ENCODE measurements around the gene SRGAP3.

DNA sequence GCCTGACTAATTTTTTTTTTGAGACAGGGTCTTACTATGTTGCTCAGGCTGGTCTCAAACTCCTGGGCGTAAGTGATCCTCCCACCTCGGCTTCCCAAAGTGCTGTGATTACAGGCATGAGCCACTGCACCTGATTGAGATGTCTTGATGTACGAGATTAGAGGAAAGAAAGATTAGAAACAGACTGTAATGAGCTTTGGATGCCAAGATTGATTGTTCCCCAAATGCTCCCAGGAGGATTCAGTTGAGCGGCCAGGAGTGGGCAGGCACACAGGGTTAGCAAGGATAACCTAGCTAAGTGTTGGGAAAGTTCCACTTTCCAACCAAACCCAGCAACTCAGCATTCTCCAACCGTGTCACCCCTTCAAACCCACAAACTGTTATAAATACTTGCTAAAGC is 63.7 kb downstream of the SRGAP3 start:
- TF ChIP-seq, protein P1, sequence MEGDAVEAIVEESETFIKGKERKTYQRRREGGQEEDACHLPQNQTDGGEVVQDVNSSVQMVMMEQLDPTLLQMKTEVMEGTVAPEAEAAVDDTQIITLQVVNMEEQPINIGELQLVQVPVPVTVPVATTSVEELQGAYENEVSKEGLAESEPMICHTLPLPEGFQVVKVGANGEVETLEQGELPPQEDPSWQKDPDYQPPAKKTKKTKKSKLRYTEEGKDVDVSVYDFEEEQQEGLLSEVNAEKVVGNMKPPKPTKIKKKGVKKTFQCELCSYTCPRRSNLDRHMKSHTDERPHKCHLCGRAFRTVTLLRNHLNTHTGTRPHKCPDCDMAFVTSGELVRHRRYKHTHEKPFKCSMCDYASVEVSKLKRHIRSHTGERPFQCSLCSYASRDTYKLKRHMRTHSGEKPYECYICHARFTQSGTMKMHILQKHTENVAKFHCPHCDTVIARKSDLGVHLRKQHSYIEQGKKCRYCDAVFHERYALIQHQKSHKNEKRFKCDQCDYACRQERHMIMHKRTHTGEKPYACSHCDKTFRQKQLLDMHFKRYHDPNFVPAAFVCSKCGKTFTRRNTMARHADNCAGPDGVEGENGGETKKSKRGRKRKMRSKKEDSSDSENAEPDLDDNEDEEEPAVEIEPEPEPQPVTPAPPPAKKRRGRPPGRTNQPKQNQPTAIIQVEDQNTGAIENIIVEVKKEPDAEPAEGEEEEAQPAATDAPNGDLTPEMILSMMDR (IDR thresholded peaks at IDR 0.05 in 2 of 3, conservative IDR thresholded peaks at IDR 0.05 in 1 of 3; ENCODE audit: control insufficient read depth in 2 of 3, extremely low read depth in 1 of 3, insufficient read depth in 1 of 3, low read depth in 3 of 3, low read length in 3 of 3), result no peak
- no peak for TF ChIP-seq RFX5 (IDR thresholded peaks at IDR 0.05; ENCODE audit: low read depth, low read length)
- no peak for TF ChIP-seq MXI1 (IDR thresholded peaks at IDR 0.05; ENCODE audit: low read depth, low read length)
- no peak for TF ChIP-seq WRNIP1 (IDR thresholded peaks at IDR 0.05; ENCODE audit: borderline replicate concordance, low read depth, low read length)
- no peak for TF ChIP-seq GABPA (IDR thresholded peaks at IDR 0.05; ENCODE audit: low read depth)
- TF ChIP-seq USF2 (IDR thresholded peaks at IDR 0.05; ENCODE audit: borderline replicate concordance, low read depth, low read length), result no peak
- no peak for TF ChIP-seq ZNF274 (IDR thresholded peaks at IDR 0.05; ENCODE audit: insufficient read depth, insufficient read length)
- TF ChIP-seq BHLHE40 (IDR thresholded peaks at IDR 0.05; ENCODE audit: borderline replicate concordance in 1 of 2, low read depth in 2 of 2, low read length in 1 of 2), result no peak
- TF ChIP-seq ZNF384 (IDR thresholded peaks at IDR 0.05; ENCODE audit: borderline replicate concordance, low read depth, low read length), result no peak
- no peak for TF ChIP-seq NFYB (IDR thresholded peaks at IDR 0.05; ENCODE audit: insufficient read depth, low read depth, low read length)
- TF ChIP-seq POLR2A (IDR thresholded peaks at IDR 0.05; ENCODE audit: low read depth, low read length), result no peak
- TF ChIP-seq NFYA (IDR thresholded peaks at IDR 0.05; ENCODE audit: borderline replicate concordance, low read depth, low read length), result no peak
- no peak for TF ChIP-seq TARDBP (IDR thresholded peaks at IDR 0.05; ENCODE audit: borderline replicate concordance)
- TF ChIP-seq POLR2AphosphoS5 (IDR thresholded peaks at IDR 0.05; ENCODE audit: low read length), result no peak
